Spleen (tissue), 11 donors: ENCODE data around the gene IL1RAPL1. TPM values are rescaled to one million over a fixed set of nuclear protein-coding genes. Genes with fewer than 3 reads are reported as not detected.

Source experiments
- DNase-seq: peaks from one replicate; pipeline ENCODE4 v3.0.0-alpha.2; 2020
- H3K27ac ChIP-seq, 8 donors: fragments of 200-600 bp; sonication (generic) in 7 of 8; 1 replicate in 4 of 8; 2 replicates in 4 of 8; pipeline versions ENCODE4 v1.5.0 to v1.8.0; 2016 to 2021; ENCODE audit warnings: inconsistent platforms in 4 of 8, mild to moderate bottlenecking in 4 of 8, moderate library complexity in 1 of 8
- H3K27me3 ChIP-seq, 7 donors: fragments of 200-600 bp; sonication (generic) in 6 of 7; replicated peaks in 1 of 7; 1 replicate in 4 of 7; 2 replicates in 3 of 7; pipeline versions ENCODE4 v1.5.0 to v1.8.0; 2016 to 2021; ENCODE audit warnings: inconsistent platforms in 3 of 7, mild to moderate bottlenecking in 1 of 7
- H3K36me3 ChIP-seq, 6 donors: fragments of 200-600 bp; sonication (generic) in 5 of 6; 1 replicate in 4 of 6; 2 replicates in 2 of 6; pipeline versions ENCODE4 v1.5.0 to v1.8.0; 2016 to 2021; ENCODE audit warnings: inconsistent platforms in 2 of 6
- H3K4me1 ChIP-seq, 6 donors: fragments of 200-600 bp; sonication (generic) in 5 of 6; 1 replicate in 3 of 6; 2 replicates in 3 of 6; pipeline versions ENCODE4 v1.5.0 to v1.8.0; 2016 to 2021; ENCODE audit warnings: inconsistent platforms in 3 of 6
- H3K4me3 ChIP-seq, 8 donors: fragments of 200-600 bp; sonication (generic) in 7 of 8; 1 replicate in 4 of 8; 2 replicates in 4 of 8; pipeline versions ENCODE4 v1.5.0 to v1.8.0; 2016 to 2021; ENCODE audit warnings: inconsistent platforms in 4 of 8, mild to moderate bottlenecking in 4 of 8, moderate library complexity in 2 of 8
- H3K9me3 ChIP-seq, 8 donors: fragments of 200-600 bp; sonication (generic) in 7 of 8; 1 replicate in 4 of 8; 2 replicates in 4 of 8; pipeline versions ENCODE4 v1.5.0 to v1.8.0; 2016 to 2021; ENCODE audit warnings: inconsistent platforms in 4 of 8
- POLR2A ChIP-seq, 3 donors: fragments of 450-650 bp; IDR thresholded peaks; one replicate each; pipeline ENCODE4 v1.5.1; 2017; ENCODE audit warnings: antibody characterized with exemption in 3 of 3, mild to moderate bottlenecking in 1 of 3
- POLR2AphosphoS5 ChIP-seq, 3 donors: sonication (generic); formaldehyde crosslinking; IDR thresholded peaks; one replicate each; pipeline ENCODE4 v1.5.1; 2017; ENCODE audit warnings: antibody characterized with exemption in 3 of 3
- WGBS, 5 donors: extraction: QIAGEN DNeasy Blood & Tissue Kit in 3 of 5; methylation state at CpG; one replicate each; pipeline versions ENCODE4 v1.1.5 to v1.1.7; 2013 to 2018; 5-methylcytosine and 5-hydroxymethylcytosine counted together
- intact Hi-C: fragments of 100-400 bp; cut with DNase I; formaldehyde crosslinking; loops from one replicate; pipeline ENCODE4 v1.15.0; 2023; ENCODE audit warnings: low total_unique reads
- microRNA-seq, 3 donors: library from miRNA; unstranded; fragments of <30 nt; microRNA quantifications; one replicate each; pipeline versions ENCODE4 to v1.1.0, GENCODE V29; 2019 to 2020
- polyA plus RNA-seq, 3 donors: library from polyadenylated mRNA; stranded (reverse); fragments of 200-250 nt; gene quantifications; one replicate each; pipeline ENCODE4 v1.2.1, GENCODE V29; 2013
- small RNA-seq, 4 donors: library from RNA; depleted of rRNA; stranded (forward); fragments of <200 nt; gene quantifications; one replicate each; pipeline ENCODE3, GENCODE V24; 2016
- total RNA-seq, 7 donors: library from RNA; depleted of rRNA in 3 of 7; stranded (reverse); fragments of >200 nt in 3 of 7; fragmentation: NEBNext Ultra II Directional in 4 of 7; extraction: Animal tissue kit (Norgen Biotek cat#: 25700) in 4 of 7; gene quantifications; one replicate each; pipeline versions ENCODE4 v1.1.0 to v1.2.1, GENCODE V29; 2016 to 2021
- TF ChIP-seq, protein P1 (sequence below), 11 experiments: fragments of 200-600 bp in 7 of 11; fragments of 450-650 bp in 4 of 11; sonication (generic) in 4 of 11; IDR thresholded peaks in 8 of 11; conservative IDR thresholded peaks in 3 of 11; 1 replicate in 7 of 11; 2 replicates in 4 of 11; pipeline versions ENCODE4 v1.4.0 to v1.8.0; 2016 to 2021; ENCODE audit warnings: antibody characterized with exemption in 11 of 11, inconsistent platforms in 4 of 11, mild to moderate bottlenecking in 1 of 11
- donor health status: healthy with polysubstance abuse.
- donor health status: DM: no; HTN: no; CAD: no; lungs with moderate emphysema.
- donor health status: DM: no; HTN: no; CAD: no.
- donor health status: Bipolar disorder and iron deficiency.
- donor health status: healthy.
- donor health status: DM: no; HTN: no; CAD: no.
- donor health status: DM: yes; HTN: yes; CAD: no.

The IL1RAPL1 gene
- total and polyA plus RNA-seq, 10 donors, result 0.03 to 0.19 TPM; not detected in 8

- Histone ChIP-seq H3K27me3 (no peaks in the 10 kb centered on the region), H3K36me3 (no peaks in the 10 kb centered on the region), H3K9me3 (no peaks in the 10 kb centered on the region), H3K27ac (no peak overlapping the region), H3K4me3 (no peak overlapping the region), H3K4me1 (no peaks in the 10 kb centered on the region)
- 46 to 73% (median 54%) methylated on average over 1 of the region's 1 CpG for WGBS, 5 donors
- intact Hi-C loops, result no loop called here
- DNase-seq, result no peak
- no peak for TF ChIP-seq POLR2A (IDR thresholded peaks at IDR 0.05)
- no peak for TF ChIP-seq POLR2AphosphoS5 (IDR thresholded peaks at IDR 0.05)
- TF ChIP-seq, protein P1, sequence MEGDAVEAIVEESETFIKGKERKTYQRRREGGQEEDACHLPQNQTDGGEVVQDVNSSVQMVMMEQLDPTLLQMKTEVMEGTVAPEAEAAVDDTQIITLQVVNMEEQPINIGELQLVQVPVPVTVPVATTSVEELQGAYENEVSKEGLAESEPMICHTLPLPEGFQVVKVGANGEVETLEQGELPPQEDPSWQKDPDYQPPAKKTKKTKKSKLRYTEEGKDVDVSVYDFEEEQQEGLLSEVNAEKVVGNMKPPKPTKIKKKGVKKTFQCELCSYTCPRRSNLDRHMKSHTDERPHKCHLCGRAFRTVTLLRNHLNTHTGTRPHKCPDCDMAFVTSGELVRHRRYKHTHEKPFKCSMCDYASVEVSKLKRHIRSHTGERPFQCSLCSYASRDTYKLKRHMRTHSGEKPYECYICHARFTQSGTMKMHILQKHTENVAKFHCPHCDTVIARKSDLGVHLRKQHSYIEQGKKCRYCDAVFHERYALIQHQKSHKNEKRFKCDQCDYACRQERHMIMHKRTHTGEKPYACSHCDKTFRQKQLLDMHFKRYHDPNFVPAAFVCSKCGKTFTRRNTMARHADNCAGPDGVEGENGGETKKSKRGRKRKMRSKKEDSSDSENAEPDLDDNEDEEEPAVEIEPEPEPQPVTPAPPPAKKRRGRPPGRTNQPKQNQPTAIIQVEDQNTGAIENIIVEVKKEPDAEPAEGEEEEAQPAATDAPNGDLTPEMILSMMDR (IDR thresholded peaks at IDR 0.05 in 8 of 11, conservative IDR thresholded peaks at IDR 0.05 in 3 of 11), result no peak
Measured at GRCh38 chrX:29965634-29966033, 1378.4 kb downstream of the IL1RAPL1 start.

DNA sequence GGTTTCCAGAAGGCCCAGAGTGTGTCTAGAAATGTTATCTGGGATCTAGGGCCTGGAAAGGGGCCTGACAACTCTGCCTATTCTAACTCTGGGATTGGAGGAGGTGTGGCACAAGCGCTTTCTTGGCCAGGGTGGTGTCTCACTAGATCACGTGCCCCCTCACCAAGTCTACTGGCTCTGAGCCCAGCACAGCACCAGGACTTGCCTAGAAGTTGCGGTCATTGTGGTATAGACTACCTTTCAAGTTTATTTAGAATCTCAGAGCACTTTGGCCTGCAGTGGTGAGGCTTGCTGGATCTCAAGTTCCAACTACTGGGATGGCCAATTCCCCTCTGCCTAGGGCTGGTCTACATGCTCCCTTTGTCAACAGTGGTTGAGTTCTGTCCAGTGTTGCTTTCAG, 1404.8 kb downstream of the IL1RAPL1 start:
- Histone ChIP-seq H3K36me3 (no peaks in the 10 kb centered on the region), H3K9me3 (no peaks in the 10 kb centered on the region), H3K4me3 (no peak overlapping the region), H3K4me1 (no peaks in the 10 kb centered on the region), H3K27me3 (no peaks in the 10 kb centered on the region), H3K27ac (no peak overlapping the region)
- intact Hi-C loops, result no loop called here
- no peak for DNase-seq
- TF ChIP-seq, protein P1 (IDR thresholded peaks at IDR 0.05 in 8 of 11, conservative IDR thresholded peaks at IDR 0.05 in 3 of 11), result no peak
- TF ChIP-seq POLR2AphosphoS5 (IDR thresholded peaks at IDR 0.05) (no peak), POLR2A (IDR thresholded peaks at IDR 0.05) (no peak)
- 60 to 95% (median 81%) methylated on average over 2 to 3 of the region's 3 CpGs for WGBS, 5 donors

- 31 to 62% (median 42%) methylated on average over 1 of the region's 1 CpG for WGBS, 5 donors
- intact Hi-C loops, result no loop called here
- Histone ChIP-seq H3K27me3 (no peaks in the 10 kb centered on the region), H3K9me3 (peaks cover 0 to 5% (median 0%) of the 10 kb centered on the region in 8 donors), H3K27ac (no peak overlapping the region), H3K4me3 (no peak overlapping the region), H3K36me3 (no peaks in the 10 kb centered on the region), H3K4me1 (no peaks in the 10 kb centered on the region)
- no peak for DNase-seq
- TF ChIP-seq POLR2A (IDR thresholded peaks at IDR 0.05) (no peak), POLR2AphosphoS5 (IDR thresholded peaks at IDR 0.05) (no peak)
- TF ChIP-seq, protein P1 (IDR thresholded peaks at IDR 0.05 in 8 of 11, conservative IDR thresholded peaks at IDR 0.05 in 3 of 11), result no peak
Measured at GRCh38 chrX:30005813-30006212, 1418.6 kb downstream of the IL1RAPL1 start.

Small RNAs within 50 kb of the gene (microRNA-seq; reads per million reads assigned to microRNA genes)
- 0 reads per million in 3 donors for gene MIR4666B

Small RNAs within 50 kb of the gene (small RNA-seq; reads per million reads assigned to genes)
- 0 reads per million in 4 donors for gene MIR4666B
- 0 to 0.07 (median 0) reads per million in 4 donors for gene RF00284
- 3.5 to 11.5 (median 9.8) reads per million in 4 donors for gene RNA5SP500
